HG03108 (cell line): Measurements from ENCODE around the gene UTP18.
"Not testable (repeated sequence)": the region's sequence is repeated elsewhere in the genome, so short reads cannot be mapped to it uniquely, and the experiment has no call there.

Source experiments
- ATAC-seq: cut with Tn5 transposase; IDR thresholded peaks from one replicate; pipeline ENCODE4 v1.9.1; 2021; ENCODE audit warnings: moderate library complexity; ENCODE audit not compliant: unreplicated experiment

The UTP18 gene

GRCh38 chr17:51330861-51331503, 70.6 kb downstream of the UTP18 start:
- ATAC-seq = not testable (repeated sequence)

- ATAC-seq = no peak
Measured at GRCh38 chr17:51335006-51335590, 74.8 kb downstream of the UTP18 start.

DNA sequence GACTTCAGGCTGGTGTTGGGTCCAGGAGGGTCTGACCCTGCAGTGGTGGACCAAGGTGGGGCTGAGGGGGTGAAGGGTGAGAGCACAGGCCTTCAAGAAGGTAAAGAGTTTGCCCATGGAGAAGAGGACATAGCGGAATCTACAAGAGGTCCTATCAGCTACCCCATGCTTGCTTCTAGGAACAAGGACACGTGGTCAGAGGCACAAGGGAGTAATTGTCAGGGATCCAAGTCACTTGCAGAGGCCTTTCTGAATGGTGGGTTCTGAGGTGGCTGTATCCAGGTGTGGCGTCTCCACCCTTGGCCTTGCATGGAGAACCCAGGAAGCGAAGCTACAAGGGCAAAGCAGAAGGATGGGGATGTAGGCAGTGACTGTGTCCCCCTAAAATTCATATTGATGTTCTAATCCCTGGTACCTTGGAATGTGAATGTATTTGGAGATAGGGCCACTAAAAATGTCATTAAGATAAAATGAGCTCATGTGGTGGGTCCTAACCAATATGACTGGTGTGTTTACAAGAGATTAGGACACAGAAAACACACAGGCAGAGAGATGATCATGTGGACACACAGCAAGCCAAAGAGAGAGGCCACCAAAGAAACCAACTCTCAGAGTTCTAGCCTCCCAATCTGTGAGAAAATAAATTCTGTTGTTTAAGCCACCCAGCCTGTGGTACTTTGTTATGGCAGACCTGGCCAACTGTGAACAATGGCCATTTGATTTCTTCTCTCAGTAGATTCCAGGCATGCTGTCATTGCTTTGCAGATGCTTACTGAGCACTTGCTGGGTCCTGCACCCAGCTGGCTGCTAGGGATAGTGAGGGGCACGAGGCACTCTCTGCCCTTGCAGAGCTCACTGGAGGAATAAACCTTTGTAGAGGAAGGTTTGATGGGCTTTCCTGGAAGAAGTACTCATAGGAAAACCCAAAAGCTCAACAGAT, 75.8 kb downstream of the UTP18 start:
- no peak for ATAC-seq

DNA sequence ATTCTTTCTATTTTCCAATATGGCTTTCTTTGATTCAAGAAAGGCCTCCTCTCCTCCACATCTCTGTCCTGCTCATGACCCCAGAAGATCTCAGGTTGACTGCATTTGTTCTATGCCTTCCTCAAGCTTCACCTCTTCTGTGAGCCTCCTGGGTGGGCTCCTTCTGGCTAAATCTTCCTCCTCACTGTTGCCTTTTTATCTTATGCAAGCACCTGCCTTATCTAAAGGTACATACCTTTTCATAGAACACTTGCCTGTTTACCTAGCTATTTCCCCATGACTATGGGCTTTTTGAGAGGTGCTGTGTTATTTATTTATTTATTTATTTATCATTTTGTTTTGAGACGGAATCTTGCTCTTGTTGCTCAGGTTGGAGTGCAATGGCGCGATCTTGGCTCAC, 81.1 kb downstream of the UTP18 start:
- no peak for ATAC-seq

- no peak for ATAC-seq
Measured at GRCh38 chr17:51342257-51342656, 81.9 kb downstream of the UTP18 start.

- ATAC-seq = no peak
Measured at GRCh38 chr17:51344532-51344931, 84.2 kb downstream of the UTP18 start.

DNA sequence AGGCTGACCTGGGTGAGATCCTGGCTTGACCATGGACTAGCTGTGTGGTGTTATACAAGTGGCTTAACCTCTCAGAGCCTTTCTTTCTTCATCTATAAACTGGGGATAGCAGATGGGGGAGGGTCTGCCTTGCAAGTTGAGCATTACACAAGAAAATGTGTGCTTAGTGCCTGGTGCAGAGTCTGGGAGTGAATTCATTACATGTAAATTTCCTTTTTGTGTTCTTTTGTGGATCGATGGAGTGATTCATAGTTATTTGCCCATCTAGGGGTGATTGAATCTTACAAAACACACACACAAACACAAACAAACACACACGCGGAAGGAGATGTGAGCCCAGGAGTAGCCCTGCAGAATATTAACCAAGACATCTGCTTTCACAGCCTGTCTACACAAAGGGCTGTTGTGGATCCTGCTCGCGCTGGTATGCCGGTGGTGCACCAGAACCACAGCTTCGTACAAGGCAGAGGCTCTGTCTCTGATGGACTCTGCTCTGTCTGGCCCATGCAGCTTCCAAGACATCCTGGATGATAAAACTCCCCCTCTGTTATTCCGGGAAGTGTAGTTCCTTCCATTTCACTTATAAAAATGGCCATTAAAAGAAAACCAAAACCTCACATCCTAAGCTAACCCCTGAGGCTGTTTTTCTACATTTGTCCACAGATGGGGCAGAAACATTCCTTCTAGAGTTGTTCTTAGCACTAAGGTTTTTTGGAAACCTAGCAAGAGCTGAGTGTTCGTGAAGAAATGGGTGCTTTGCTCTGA, 86.1 kb downstream of the UTP18 start:
- ATAC-seq = no peak
